Measurements from ENCODE around the gene WFDC5.
"Not testable (repeated sequence)": the region's sequence is repeated elsewhere in the genome, so short reads cannot be mapped to it uniquely, and the experiment has no call there.

The WFDC5 gene

GRCh38 chr20:45067087-45067486 lies 47.9 kb downstream of the WFDC5 start:
- TF ChIP-seq CTCF (conservative IDR thresholded peaks at IDR 0.05), result no peak
- H3K27ac ChIP-seq, result no peak overlapping the region

- no peak for TF ChIP-seq CTCF (conservative IDR thresholded peaks at IDR 0.05)
- H3K27ac ChIP-seq, result no peak overlapping the region
Measured at GRCh38 chr20:45066372-45066771, 48.6 kb downstream of the WFDC5 start.

- no peak overlapping the region for H3K27ac ChIP-seq
- TF ChIP-seq CTCF (conservative IDR thresholded peaks at IDR 0.05), result no peak
Measured at GRCh38 chr20:45064812-45065211, 50.2 kb downstream of the WFDC5 start.

GRCh38 chr20:45063107-45063506 lies 51.9 kb downstream of the WFDC5 start:
- H3K27ac ChIP-seq, result not testable (repeated sequence)

GRCh38 chr20:45061244-45061643 lies 53.7 kb downstream of the WFDC5 start:
- H3K27ac ChIP-seq, result no peak overlapping the region
- no peak for TF ChIP-seq CTCF (conservative IDR thresholded peaks at IDR 0.05)

GRCh38 chr20:45060294-45060693 lies 54.7 kb downstream of the WFDC5 start:
- TF ChIP-seq CTCF (conservative IDR thresholded peaks at IDR 0.05), result no peak
- H3K27ac ChIP-seq, result no peak overlapping the region

Measured in VCaP (cell line).